HG03280 (cell line): ENCODE results near the gene ABCC8.

Experiments
- ATAC-seq: cut with Tn5 transposase; IDR thresholded peaks from one replicate; pipeline ENCODE4 v1.9.1; 2021; ENCODE audit warnings: mild to moderate bottlenecking, moderate library complexity; ENCODE audit not compliant: unreplicated experiment

ABCC8 gene

DNA sequence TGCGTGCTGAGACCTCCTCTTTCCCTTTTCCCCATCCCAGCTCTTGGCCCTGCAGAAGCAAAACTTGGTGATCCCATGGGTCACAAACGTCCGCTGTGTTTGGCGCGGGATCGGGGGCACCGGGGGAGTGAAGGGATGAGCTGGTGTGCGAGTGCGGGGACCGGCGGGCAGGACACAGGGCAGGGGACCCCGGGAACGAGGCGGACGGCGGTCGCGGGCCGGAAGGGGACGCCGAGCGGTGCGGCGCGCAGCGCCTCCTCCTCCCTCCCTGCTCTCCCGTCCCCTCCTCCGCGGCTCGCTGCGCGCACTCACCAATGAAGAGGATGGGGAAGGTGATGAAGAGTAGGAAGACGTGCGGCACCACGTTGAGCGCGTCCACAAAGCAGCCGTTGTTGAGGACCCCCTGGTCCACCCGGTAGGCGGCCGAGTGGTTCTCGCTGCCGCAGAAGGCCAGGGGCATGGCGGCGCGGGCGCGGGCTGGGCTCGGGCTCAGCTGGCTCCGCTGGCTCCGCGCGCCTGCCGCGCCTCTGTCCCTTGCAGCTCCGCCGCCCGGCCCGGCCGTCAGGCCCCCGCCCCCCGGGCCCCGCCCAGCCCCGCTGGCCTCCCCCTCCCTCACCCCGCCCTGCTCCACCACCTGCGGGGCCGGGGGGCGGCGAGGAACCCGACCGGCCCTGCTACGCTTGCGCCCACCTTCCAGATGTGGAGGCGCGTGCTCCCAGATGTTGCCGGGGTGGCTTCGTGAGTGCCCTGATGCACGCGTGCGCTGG lies at the start of gene ABCC8:
ABCC8 (minus strand) TSS at position 529 of the 767 bp plus-strand sequence; CDS start at position 460, 69 bp downstream.
- ATAC-seq, result no peak

DNA sequence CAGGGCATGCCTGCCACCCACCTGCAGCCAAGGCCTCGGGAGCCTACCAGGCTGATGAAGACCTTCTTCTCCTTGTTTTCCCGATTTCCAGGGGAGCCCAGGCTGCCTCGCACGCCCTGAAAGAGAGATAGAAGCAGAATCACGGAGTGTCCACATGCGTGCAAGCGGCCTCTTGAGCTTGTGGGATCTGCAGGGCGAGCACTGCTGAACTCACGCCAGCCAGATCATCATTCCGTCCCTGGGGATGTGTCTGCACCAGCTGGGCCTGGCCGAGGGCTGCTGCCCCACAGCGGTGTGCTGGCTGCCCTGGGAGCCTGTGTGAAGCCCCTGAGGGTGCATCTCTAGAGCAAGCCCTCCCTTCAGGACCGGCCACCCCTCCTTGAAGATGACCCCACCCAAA lies 49.7 kb upstream of the ABCC8 start:
- ATAC-seq, result no peak

DNA sequence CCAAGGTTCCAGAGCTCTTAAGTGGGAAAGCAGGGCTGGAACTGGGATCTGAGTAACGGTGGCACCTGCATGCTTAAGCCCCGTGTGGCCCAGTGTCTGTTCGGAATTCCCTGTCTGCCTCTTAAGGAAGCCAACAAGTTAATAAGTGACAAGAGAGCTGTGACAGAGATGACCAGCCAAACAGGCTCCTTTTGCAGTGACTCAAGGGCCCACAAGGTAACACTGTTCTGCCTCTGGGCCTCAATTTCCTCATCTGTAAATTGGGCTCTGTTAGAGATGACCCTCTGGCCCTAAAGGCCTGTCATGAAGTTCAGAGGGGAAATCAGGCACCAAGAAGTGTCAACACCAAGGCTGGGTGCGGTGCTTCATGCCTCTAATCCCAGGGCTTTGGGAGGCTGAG lies 48.9 kb upstream of the ABCC8 start:
- ATAC-seq, result no peak

DNA sequence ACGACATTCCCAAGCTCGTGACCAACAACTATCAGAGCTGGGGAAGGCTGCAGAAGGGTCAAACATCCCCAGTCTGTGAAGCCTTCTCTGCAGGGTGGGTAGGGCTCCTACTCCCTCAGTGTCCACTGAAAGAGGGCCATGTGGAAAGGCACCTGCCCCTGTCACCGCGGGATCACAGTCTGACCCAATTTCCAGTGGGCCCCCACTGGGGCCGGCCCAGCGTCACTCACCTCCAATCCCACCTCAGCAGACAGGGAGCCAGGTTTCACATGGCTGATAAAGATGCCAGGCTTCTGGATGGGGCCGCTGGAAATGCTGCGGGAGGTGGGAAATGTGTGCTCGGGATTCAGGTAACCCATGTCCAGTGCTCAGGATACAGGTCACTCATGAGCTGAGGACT lies 47.6 kb upstream of the ABCC8 start:
- ATAC-seq, result no peak

DNA sequence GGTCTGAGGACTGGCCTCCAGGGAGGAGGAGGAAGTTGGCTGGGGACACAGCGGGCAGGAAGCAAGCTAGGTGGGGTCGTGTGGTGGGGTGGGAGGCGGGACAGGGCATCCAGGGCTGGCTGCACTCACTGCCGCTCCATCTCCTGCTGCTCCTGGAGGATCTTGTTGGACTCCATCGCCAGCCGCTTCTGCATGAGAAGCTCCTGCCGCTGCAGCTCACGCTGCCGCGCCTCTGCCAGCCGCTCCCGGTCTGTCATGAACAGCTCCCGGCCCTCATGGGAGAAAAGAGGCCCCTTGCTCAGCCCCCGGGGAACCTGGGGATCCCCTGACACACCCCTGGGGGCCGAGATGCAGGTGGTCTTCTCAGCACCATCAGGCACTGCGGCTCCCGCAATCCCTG lies 46.0 kb upstream of the ABCC8 start:
- no peak for ATAC-seq

DNA sequence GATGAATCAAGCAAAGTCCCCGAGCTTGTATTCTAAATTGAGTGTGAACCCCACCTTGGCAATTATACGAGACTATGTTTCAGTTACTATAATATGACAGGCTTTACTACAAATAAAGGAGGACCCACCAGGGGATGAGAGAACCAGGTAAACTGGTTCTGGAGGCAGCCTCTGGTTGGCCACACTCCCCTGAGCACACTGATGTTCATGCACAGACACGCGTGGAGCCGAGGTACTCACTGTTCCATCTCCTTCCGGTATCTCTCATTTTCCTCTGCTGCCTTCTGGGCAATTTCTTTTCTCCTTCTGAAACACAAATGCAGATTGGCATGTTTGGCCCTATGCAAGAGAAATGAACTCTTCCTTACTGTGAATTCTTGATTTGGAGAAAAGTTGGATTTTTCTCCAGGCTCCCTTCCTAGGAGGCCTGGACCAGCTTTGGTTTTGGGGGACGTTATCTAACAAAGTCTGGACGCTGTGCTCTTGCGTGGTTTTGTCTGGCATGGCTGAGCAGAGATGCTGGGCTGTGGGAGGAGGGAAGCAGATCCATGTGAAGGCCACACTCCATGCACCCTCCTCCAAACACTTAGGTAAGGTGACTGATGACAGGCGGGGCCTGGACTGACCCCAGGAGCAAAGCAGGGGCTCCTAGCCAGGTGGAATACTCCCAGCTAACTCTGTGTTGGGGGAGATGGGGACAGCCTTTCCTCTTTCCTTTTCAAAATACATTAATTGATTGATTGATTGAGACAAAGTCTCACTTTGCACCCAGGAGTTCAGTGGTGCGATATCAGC lies 44.7 kb upstream of the ABCC8 start:
- no peak for ATAC-seq

DNA sequence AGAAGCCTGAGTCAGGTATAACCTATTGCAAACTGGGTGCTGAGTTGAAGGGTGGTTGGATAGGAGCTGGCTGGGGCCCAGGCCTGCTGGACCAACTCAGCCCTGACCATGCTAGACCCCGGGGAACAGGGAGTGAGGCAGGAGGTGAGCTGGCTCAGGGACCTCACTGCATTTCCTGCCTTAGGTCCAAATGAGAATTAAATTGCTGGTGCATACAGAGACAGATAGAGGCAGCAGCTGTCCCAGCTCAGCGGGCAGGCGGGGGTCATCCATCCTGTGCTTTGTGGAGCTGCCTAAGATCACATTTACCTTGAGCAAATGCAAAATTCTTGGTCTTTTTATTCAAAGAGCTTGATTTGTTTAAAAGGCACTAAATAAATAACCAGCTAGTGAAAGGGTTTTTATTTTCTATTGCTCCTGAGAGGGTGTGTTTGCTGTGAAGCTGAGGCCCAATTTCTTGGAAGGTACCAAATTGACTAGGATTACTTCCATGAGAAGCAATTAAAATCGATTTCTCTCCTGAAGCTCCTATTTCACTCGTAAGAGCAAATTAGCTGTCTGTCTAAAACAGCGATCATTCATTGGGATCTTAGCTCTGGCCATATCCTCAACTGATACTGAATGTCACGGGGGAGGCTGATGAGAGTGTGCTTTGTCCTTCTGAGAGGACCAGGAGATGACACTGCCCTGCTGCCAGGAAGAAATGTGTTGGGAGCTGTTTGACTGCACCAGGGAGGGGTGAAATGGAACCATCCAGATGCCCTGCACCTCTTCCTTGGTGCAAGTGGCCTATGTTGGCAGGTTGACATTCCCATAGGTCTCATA lies 42.6 kb upstream of the ABCC8 start:
- ATAC-seq, result no peak

DNA sequence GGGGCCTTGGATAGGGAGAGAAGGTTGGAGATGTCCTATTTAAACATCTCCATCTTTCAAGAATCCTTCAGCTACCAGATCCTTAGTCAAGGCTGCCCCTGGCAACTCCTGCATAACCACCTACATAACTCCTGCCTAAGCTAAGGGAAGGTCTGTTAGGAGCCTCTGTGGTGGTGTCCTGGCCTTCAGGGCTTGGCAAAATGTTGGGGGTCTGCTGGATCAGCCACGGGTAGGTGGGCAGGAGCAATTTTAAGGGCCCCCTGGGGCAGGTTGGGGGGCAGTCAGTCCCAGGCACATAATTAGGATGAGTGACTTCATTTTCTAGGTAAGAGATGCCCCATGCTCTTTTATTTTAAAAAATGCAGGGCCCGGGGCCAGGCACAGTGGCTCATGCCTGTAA lies 41.7 kb upstream of the ABCC8 start:
- no peak for ATAC-seq

DNA sequence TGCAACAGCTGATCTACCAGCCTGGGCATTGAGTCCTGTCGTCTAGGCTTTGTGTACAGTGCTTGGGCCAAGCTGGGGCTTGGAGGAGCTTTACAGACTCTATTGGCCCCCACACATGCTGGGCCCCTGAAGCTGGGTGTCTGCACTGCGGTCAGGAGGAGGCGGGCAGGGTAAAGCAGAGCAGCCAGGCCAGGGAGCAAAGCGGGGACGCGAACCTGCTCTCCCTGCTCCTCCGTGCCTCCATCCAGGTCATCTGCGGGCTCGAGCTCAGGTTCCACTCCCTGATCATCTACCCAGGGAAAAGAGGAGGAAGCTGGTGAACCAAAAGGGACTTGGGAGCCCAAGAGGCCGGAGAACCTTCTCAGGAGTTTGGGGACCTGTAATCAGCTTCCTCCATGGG lies 40.5 kb upstream of the ABCC8 start:
- no peak for ATAC-seq

DNA sequence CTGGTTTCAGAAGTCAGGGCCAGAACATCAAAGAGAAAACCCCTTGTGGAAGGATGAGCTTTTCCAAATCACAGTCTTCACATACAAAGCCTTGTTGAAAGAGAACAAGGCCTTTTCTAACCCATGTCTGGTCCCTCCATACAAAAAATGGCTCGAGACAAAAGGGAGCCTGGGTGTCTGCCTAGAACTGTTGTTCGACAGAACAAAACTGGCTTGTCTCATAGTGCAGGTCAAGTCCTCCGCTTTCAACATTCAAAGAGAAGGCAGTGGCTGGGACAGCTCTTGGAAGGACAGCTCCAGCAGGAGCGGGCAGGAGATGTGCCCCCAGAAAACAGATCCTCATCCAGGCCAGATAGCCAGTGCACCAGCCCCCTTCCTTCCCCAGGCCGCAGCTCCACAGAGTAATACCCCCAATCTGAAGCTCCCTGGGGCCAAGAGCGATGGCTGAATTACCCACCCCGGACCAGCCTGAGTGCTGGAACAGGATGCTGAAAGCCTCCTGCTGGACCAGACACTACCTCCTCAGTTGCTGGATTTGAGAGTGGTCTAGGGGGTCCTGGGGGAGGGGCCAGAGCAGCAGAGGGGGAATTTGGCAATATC lies 40.0 kb upstream of the ABCC8 start:
- no peak for ATAC-seq

DNA sequence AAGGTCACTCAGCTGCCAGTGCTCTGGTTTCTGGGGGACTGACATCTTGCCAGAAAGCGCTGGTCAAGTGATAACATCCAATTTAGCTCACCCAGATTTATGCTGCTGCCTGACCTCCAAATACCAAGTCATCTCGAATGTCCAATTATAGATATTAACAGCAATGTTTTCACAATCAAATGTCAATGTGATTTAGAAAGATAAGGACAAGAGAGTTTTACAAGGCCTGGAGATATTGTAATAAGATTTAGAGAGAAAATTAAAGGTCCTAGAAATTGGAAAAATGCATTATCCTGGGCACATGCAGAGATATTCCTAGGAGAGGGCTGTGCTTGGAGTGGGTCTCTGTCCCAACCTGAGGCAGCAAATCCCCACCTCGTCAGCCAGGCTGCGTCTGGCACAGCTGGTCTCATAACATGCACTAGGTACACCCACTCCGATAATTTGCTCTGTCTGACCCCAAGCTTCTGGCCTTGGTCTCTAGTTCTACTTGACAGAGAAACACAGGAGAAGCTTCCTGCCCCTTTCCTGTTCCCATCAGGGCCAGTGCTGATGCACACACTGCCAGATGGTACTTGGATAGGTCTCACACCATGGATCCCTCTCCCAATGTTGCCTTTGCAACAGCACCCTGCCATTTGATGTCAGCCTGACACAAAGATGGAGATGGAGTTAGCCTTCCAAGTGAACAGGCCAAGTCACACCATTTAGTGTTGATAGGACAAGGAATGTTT lies 39.0 kb upstream of the ABCC8 start:
- ATAC-seq, result no peak

DNA sequence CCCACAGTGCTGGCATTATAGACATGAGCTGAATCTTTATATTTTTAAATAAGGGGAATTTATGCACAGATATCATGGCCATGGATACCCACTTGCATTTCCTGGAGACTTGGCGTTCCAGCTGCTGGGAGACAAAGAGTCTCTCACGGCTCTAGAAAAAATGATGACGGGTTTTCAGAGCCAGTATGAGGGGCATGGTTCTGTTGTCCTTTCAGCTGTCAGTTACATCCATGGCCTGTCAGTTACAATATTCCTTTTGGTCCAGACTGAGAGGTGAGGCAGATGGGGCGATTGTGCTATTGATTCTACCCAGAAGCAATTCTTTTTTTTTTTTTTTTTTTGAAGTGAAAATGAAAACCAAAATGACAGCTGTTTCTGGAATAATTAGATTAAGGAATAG lies 37.8 kb upstream of the ABCC8 start:
- ATAC-seq, result no peak

DNA sequence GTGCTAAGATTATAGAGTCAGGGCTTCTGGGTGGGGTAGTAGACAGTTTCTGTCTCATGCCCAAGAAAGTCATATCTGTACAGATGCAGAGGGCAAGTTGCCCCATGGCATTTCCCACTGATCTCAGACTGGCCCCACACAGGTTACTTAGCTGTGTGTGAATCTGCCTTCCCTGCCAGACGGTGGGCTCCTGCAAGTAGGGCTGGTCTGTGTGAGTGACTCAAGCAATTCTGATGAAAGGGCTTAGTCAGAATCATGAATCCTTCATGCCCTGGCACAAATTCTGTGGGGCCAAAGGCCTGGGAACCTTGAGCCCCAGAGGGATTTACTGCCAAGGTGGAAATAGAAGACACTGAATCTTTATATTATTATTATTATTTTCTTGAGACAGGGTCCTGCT lies 37.2 kb upstream of the ABCC8 start:
- ATAC-seq, result no peak

DNA sequence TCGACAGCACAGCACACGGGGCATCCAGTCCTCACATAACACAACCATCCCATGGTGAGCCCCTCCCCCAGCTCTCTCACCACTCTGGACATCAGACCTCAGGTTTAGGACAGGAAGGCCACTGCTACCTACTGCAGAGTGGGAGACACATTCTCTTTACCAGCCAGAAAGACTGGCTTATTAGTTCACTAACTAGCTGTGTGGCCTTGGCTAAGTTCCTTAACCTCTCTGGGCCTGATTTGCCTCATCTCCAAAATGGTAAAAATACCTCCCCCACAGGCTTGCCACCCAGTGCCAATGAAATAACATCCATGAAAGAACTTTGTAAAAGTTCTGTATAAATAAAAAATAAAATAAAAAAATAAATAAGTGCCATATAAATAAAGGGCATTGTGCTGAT lies 35.5 kb upstream of the ABCC8 start:
- ATAC-seq, result no peak

DNA sequence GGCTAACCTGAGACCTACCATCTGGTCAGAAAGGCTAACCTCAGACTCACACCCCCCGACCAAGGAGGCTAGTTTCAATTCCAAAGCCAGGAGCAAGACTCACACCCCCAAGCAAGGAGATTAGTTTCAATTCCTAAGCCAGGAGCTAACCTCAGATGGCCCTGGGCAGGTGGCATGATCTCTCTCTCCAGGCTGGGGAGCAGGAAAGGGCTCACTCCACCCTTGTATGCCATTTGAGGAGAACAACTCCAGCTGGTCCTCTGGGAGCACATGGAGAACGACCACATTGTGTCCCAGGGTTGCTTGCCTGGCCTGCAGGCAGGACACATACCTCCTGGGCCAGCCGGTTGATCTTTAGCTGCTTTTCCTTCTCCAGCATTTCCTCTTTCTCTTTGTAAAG lies 34.9 kb upstream of the ABCC8 start:
- no peak for ATAC-seq

DNA sequence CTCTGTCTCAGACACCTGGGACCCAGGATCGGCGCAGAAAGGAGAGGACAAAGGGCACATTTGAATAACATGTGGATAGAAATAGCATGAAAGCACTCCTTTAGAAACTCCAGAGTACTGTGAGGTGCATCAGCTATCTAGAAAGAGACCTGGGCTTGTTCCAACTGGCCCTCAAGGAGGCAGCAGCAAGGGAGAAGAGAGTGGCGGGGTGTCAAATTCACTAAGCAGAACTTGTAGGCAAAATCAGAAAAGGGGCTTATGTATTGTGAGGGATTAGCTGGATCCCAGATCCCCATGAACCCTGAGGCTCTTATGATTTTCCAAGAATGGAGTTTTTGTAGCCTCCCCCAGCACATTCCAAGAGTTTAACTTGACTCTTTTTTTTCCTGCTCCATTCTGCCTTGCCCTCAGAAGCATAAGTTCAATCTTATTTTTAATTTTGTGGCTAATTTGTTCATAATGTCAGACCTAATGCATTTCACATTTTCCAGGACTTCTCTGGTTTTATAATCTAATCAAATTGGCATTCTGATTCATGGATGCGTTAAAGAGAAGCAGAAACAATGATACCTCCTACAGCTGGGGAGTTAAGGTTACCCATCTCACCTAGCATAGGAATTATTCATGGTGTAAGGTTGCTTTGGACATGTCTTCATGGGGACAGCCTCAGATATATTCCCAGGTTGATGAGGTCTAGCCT lies 34.0 kb upstream of the ABCC8 start:
- no peak for ATAC-seq

DNA sequence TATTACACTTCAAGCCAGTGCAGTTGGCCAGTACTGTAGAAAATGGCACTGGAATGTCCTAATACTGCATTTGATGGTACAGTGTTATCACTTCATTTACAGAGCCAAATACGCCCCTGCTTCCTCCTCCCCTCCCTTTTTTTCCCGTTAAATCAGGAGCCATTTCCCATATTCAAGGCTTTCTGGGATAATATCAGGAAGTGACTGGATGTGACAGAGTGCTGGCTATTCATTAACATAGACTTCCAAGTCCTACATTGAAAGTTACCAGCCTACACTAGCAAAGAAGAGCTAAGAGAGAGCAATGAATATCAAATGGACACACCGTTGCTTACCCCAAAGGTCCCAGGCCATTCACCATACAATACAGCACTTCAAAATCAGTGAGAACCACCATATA lies 32.1 kb upstream of the ABCC8 start:
- no peak for ATAC-seq

DNA sequence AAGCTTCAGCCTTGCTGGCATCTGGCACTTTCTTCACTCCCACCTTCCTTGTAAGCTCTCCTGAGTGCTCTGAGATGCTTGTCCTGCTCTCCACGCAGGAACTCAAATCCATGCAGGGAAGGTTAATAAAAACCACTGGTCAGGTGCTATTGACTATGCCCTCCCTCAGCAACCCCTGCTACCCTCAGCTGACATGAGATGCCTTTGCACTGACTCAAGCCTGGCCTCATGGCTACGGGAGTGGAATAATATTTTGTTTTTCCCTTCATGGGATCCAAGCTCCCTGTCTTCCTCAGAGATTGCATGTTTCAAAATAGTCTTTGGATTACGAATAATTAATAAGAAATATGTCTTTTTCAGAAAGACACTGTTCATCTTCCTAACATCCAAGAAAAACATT lies 31.7 kb upstream of the ABCC8 start:
- ATAC-seq, result no peak

DNA sequence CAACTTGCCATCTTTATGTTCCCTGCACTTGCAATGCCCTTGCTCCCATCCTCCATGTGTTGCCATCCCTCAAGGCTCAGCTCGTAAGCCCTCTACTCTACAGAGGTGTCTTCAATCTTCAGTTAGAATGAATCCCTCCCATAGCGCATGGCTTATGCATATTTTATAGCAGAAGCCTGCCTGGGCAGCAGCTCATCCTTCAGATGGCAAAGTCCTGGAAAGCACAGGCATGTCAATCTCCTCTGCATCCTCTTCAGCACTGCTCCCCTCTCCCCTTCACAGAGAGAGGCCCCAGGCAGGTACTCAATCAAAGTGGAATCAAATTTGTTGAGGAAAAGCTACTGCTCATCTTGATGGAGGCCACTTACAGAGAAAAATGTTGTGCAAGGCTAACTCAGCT lies 31.1 kb upstream of the ABCC8 start:
- no peak for ATAC-seq

DNA sequence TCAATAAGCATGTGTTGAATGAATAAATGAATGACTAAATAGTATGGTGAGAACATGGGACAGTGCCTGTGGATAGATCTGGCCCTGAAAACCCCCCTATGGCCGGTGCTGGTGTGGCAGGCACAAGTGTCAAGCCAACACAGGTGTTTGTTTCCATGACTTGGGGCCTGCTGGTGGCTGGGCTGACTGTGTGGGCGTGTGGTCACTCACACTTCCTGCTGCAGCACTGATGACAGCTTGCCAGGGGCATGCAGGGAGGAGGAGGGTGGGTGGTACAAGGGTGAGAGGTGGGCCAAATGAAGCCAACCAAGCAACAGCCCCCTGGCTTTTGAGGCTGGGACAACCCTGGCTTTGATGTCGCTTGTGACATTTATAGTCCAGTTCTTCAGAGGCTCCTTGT lies 30.3 kb upstream of the ABCC8 start:
- ATAC-seq, result peak; percentile 64
